ENCODE results near the gene TPSAB1. TPM values are rescaled to one million over a fixed set of nuclear protein-coding genes. Genes with fewer than 3 reads are reported as not detected.
"Not testable (repeated sequence)": the region's sequence is repeated elsewhere in the genome, so short reads cannot be mapped to it uniquely, and the experiment has no call there.

The TPSAB1 gene
- total RNA-seq (10 to 100 TPM in 1 of 5 experiments, 1 to 10 TPM in 1, not detected in 3; 3.2 to 10.2 TPM), polyA plus RNA-seq (not detected), total RNA-seq (not detected)

GRCh38 chr16:1240436-1240835 is at the start of gene TPSAB1:
TSS of gene TPSAB1 (plus strand) at chr16:1240705. CDS start at chr16:1240939, 234 bp downstream.
- H3K27me3 ChIP-seq (ENCODE audit: control insufficient read depth in 2 of 2, insufficient read depth in 2 of 2, low read length in 2 of 2); H3K36me3 ChIP-seq (ENCODE audit: control insufficient read depth in 2 of 3, insufficient read depth in 3 of 3, low read length in 3 of 3); H3K27me3 Mint-ChIP-seq; ATAC-seq; H3K4me1 ChIP-seq (ENCODE audit: control insufficient read depth in 2 of 2, insufficient read depth in 2 of 2, low read length in 2 of 2); CTCF ChIA-PET; H3K27ac ChIP-seq (ENCODE audit: low read depth, low read length); POLR2A ChIA-PET; H3K36me3 Mint-ChIP-seq; H3K4me1 Mint-ChIP-seq; H3K9me3 ChIP-seq (ENCODE audit: control insufficient read depth in 2 of 3, low read length in 3 of 3); H3K27ac Mint-ChIP-seq; intact Hi-C loops (cut with micrococcal nuclease); H3K9me3 Mint-ChIP-seq; DNase-seq; H3K4me3 Mint-ChIP-seq; H3K4me3 ChIP-seq (ENCODE audit: low read length): not testable (repeated sequence)

- ATAC-seq; intact Hi-C loops (cut with micrococcal nuclease); H3K36me3 Mint-ChIP-seq: not testable (repeated sequence)
Measured at GRCh38 chr16:1190789-1191188, 49.7 kb upstream of the TPSAB1 start.

GRCh38 chr16:1192384-1193073 is 48.0 kb upstream of the TPSAB1 start:
- ChIA-PET POLR2A (no interaction called here), CTCF (no interaction called here)
- H3K27ac Mint-ChIP-seq: no peak overlapping the region
- no peak for ATAC-seq
- no peak overlapping the region for H3K27ac ChIP-seq (ENCODE audit: low read depth, low read length)
- H3K27me3 Mint-ChIP-seq: peaks cover 0 to 9% (median 0%) of the 10 kb centered on the region in 5 donors
- H3K9me3 ChIP-seq (ENCODE audit: control insufficient read depth in 2 of 3, low read length in 3 of 3): no peaks in the 10 kb centered on the region
- no peak for DNase-seq
- no peaks in the 10 kb centered on the region for H3K36me3 ChIP-seq (ENCODE audit: control insufficient read depth in 2 of 3, insufficient read depth in 3 of 3, low read length in 3 of 3)
- H3K4me1 Mint-ChIP-seq: peaks cover 0 to 3% (median 0%) of the 10 kb centered on the region in 7 donors
- no peak overlapping the region for H3K4me3 ChIP-seq (ENCODE audit: low read length)
- no peak overlapping the region for H3K4me3 Mint-ChIP-seq
- no peaks in the 10 kb centered on the region for H3K36me3 Mint-ChIP-seq
- H3K9me3 Mint-ChIP-seq: peaks cover 0 to 3% (median 0%) of the 10 kb centered on the region in 11 donors
- intact Hi-C loops (cut with micrococcal nuclease): no loop called here
- no peaks in the 10 kb centered on the region for H3K4me1 ChIP-seq (ENCODE audit: control insufficient read depth in 2 of 2, insufficient read depth in 2 of 2, low read length in 2 of 2)
- H3K27me3 ChIP-seq (ENCODE audit: control insufficient read depth in 2 of 2, insufficient read depth in 2 of 2, low read length in 2 of 2): no peaks in the 10 kb centered on the region

More at GRCh38 chr16:1190789-1191188, 49.7 kb upstream of the TPSAB1 start:
- DNase-seq; H3K27ac Mint-ChIP-seq; H3K27me3 Mint-ChIP-seq; H3K4me1 Mint-ChIP-seq; H3K36me3 ChIP-seq (ENCODE audit: control insufficient read depth in 2 of 3, insufficient read depth in 3 of 3, low read length in 3 of 3); POLR2A ChIA-PET; H3K4me3 ChIP-seq (ENCODE audit: low read length); H3K4me3 Mint-ChIP-seq; H3K9me3 Mint-ChIP-seq; H3K4me1 ChIP-seq (ENCODE audit: control insufficient read depth in 2 of 2, insufficient read depth in 2 of 2, low read length in 2 of 2); H3K27ac ChIP-seq (ENCODE audit: low read depth, low read length); H3K9me3 ChIP-seq (ENCODE audit: control insufficient read depth in 2 of 3, low read length in 3 of 3); CTCF ChIA-PET; H3K27me3 ChIP-seq (ENCODE audit: control insufficient read depth in 2 of 2, insufficient read depth in 2 of 2, low read length in 2 of 2): not testable (repeated sequence)

DNA sequence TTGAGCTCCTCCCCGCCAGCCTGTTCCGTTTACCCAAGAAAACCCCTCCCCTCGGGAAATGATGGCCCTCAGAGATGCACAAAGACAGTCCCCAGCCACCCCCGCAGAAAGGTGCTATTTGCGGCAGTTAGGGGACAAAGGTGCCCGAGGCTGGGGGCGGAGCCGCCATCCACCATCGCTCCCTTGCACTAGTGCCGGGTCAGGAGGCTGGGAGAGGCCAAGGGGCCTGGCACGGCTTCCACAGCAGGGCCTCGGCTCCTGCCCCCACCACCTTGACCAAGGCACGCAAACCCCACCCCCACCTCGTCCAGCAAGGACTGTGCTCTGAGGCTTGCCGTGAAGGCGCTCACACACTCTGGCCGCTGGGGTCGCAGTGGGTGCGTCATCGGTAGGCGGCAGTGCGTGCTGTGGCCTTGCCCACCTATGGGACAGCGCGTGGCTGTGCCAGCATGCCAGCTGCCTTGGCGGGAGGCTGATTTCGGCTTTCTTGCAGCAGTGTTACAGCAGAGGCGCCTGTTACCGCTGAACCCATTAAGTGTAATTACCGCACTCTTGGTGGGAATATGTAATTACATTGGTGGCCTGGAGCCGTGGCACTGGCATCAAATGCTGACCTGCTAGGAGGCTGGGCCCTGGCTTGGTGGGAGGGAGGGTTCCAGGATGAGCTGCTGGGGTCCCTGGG is 47.2 kb upstream of the TPSAB1 start:
- peaks cover 0 to 6% (median 0%) of the 10 kb centered on the region in 5 donors for H3K27me3 Mint-ChIP-seq
- no peak overlapping the region for H3K27ac ChIP-seq (ENCODE audit: low read depth, low read length)
- peaks cover 0 to 3% (median 0%) of the 10 kb centered on the region in 7 donors for H3K4me1 Mint-ChIP-seq
- no peaks in the 10 kb centered on the region for H3K36me3 Mint-ChIP-seq
- no peak overlapping the region for H3K4me3 Mint-ChIP-seq
- H3K9me3 ChIP-seq (ENCODE audit: control insufficient read depth in 2 of 3, low read length in 3 of 3): no peaks in the 10 kb centered on the region
- ChIA-PET POLR2A (no interaction called here), CTCF (no interaction called here)
- H3K36me3 ChIP-seq (ENCODE audit: control insufficient read depth in 2 of 3, insufficient read depth in 3 of 3, low read length in 3 of 3): no peaks in the 10 kb centered on the region
- no peak for ATAC-seq
- no peak overlapping the region for H3K4me3 ChIP-seq (ENCODE audit: low read length)
- H3K27me3 ChIP-seq (ENCODE audit: control insufficient read depth in 2 of 2, insufficient read depth in 2 of 2, low read length in 2 of 2): no peaks in the 10 kb centered on the region
- H3K27ac Mint-ChIP-seq: no peak overlapping the region
- intact Hi-C loops (cut with micrococcal nuclease): no loop called here
- H3K9me3 Mint-ChIP-seq: peaks cover 0 to 1% (median 0%) of the 10 kb centered on the region in 11 donors
- H3K4me1 ChIP-seq (ENCODE audit: control insufficient read depth in 2 of 2, insufficient read depth in 2 of 2, low read length in 2 of 2): no peaks in the 10 kb centered on the region
- no peak for DNase-seq

GRCh38 chr16:1193825-1194581 is 46.5 kb upstream of the TPSAB1 start:
- no peak overlapping the region for H3K27ac ChIP-seq (ENCODE audit: low read depth, low read length)
- peaks cover 0 to 4% (median 0%) of the 10 kb centered on the region in 5 donors for H3K27me3 Mint-ChIP-seq
- H3K4me1 Mint-ChIP-seq: peaks cover 0 to 3% (median 0%) of the 10 kb centered on the region in 7 donors
- no peak overlapping the region for H3K4me3 ChIP-seq (ENCODE audit: low read length)
- H3K4me3 Mint-ChIP-seq: no peak overlapping the region
- no peaks in the 10 kb centered on the region for H3K36me3 ChIP-seq (ENCODE audit: control insufficient read depth in 2 of 3, insufficient read depth in 3 of 3, low read length in 3 of 3)
- peaks cover 0 to 1% (median 0%) of the 10 kb centered on the region in 11 donors for H3K9me3 Mint-ChIP-seq
- ChIA-PET POLR2A (no interaction called here), CTCF (no interaction called here)
- intact Hi-C loops (cut with micrococcal nuclease): no loop called here
- no peak overlapping the region for H3K27ac Mint-ChIP-seq
- ATAC-seq: no peak
- no peaks in the 10 kb centered on the region for H3K36me3 Mint-ChIP-seq
- H3K4me1 ChIP-seq (ENCODE audit: control insufficient read depth in 2 of 2, insufficient read depth in 2 of 2, low read length in 2 of 2): no peaks in the 10 kb centered on the region
- no peaks in the 10 kb centered on the region for H3K27me3 ChIP-seq (ENCODE audit: control insufficient read depth in 2 of 2, insufficient read depth in 2 of 2, low read length in 2 of 2)
- DNase-seq: peak in 1 of 9 donors; percentile 8
- no peaks in the 10 kb centered on the region for H3K9me3 ChIP-seq (ENCODE audit: control insufficient read depth in 2 of 3, low read length in 3 of 3)

GRCh38 chr16:1194665-1195392 is 45.7 kb upstream of the TPSAB1 start:
- H3K36me3 ChIP-seq (ENCODE audit: control insufficient read depth in 2 of 3, insufficient read depth in 3 of 3, low read length in 3 of 3): no peaks in the 10 kb centered on the region
- no peaks in the 10 kb centered on the region for H3K4me1 ChIP-seq (ENCODE audit: control insufficient read depth in 2 of 2, insufficient read depth in 2 of 2, low read length in 2 of 2)
- Mint-ChIP-seq H3K9me3 (peaks cover 0 to 2% (median 0%) of the 10 kb centered on the region in 11 donors), H3K27me3 (peaks cover 0 to 4% (median 0%) of the 10 kb centered on the region in 5 donors), H3K36me3 (no peaks in the 10 kb centered on the region), H3K4me3 (no peak overlapping the region), H3K4me1 (peaks cover 0 to 3% (median 0%) of the 10 kb centered on the region in 7 donors), H3K27ac (no peak overlapping the region)
- ATAC-seq: peak; percentile 31
- DNase-seq: peak in 6 of 9 donors; percentile 16 to 41 (median 22)
- no peaks in the 10 kb centered on the region for H3K27me3 ChIP-seq (ENCODE audit: control insufficient read depth in 2 of 2, insufficient read depth in 2 of 2, low read length in 2 of 2)
- intact Hi-C loops (cut with micrococcal nuclease): no loop called here
- ChIA-PET CTCF (no interaction called here), POLR2A (no interaction called here)
- no peak overlapping the region for H3K27ac ChIP-seq (ENCODE audit: low read depth, low read length)
- no peak overlapping the region for H3K4me3 ChIP-seq (ENCODE audit: low read length)
- no peaks in the 10 kb centered on the region for H3K9me3 ChIP-seq (ENCODE audit: control insufficient read depth in 2 of 3, low read length in 3 of 3)

All from naive thymus-derived CD4-positive, alpha-beta T cell (primary cell).